CD8-positive, alpha-beta memory T cell (primary cell): ENCODE data around the gene CHCHD6. TPM values are rescaled to one million over a fixed set of nuclear protein-coding genes. Genes with fewer than 3 reads are reported as not detected.
A peak's percentile ranks its signal among the peaks of the same experiment; 100 is the strongest.

Experiments
- CTCF ChIA-PET: fragments of 350-600 bp; sonication (Branson Sonifier 250); formaldehyde crosslinking; loops from one replicate; lab custom pipeline; 2021; ENCODE audit warnings: antibody characterized with exemption; lab: Charles Lee
- POLR2A ChIA-PET: fragments of 350-600 bp; sonication (Branson Sonifier 250); formaldehyde crosslinking; loops from one replicate; lab custom pipeline; 2021; ENCODE audit warnings: antibody characterized with exemption; lab: Charles Lee
- DNase-seq, 5 donors: peaks; one replicate each; pipeline versions ENCODE4 v3.0.0 to v3.0.0-alpha.2; 2020 to 2022; ENCODE audit warnings: mixed read lengths in 1 of 5
- H3K27ac ChIP-seq: one replicate; pipeline ENCODE4 v1.7.0; 2013; ENCODE audit warnings: low read depth, mild to moderate bottlenecking, low read length, moderate library complexity
- H3K27me3 ChIP-seq: 2 replicates; pipeline ENCODE4 v1.7.0; 2013; ENCODE audit warnings: low read length, mild to moderate bottlenecking; ENCODE audit not compliant: insufficient read depth, poor library complexity, severe bottlenecking
- H3K36me3 ChIP-seq: 2 replicates; pipeline ENCODE4 v1.7.0; 2013; ENCODE audit warnings: mild to moderate bottlenecking, low read length, moderate library complexity; ENCODE audit not compliant: insufficient read depth
- H3K4me1 ChIP-seq: 2 replicates; pipeline ENCODE4 v1.7.0; 2013; ENCODE audit warnings: mild to moderate bottlenecking, low read length, moderate library complexity; ENCODE audit not compliant: insufficient read depth
- H3K4me3 ChIP-seq: 2 replicates; pipeline ENCODE4 v1.7.0; 2013; ENCODE audit warnings: mild to moderate bottlenecking, low read length
- H3K9me3 ChIP-seq: 2 replicates; pipeline ENCODE4 v1.7.0; 2013; ENCODE audit warnings: mild to moderate bottlenecking, low read length
- H3K27ac Mint-ChIP-seq, 8 donors: one replicate each; pipeline ENCODE4 v1.8.0; 2020 to 2021; ENCODE audit warnings: mixed read lengths in 8 of 8, mild to moderate bottlenecking in 6 of 8, inconsistent platforms in 3 of 8, moderate library complexity in 3 of 8
- H3K27me3 Mint-ChIP-seq, 2 donors: one replicate each; pipeline ENCODE4 v1.8.0; 2020 to 2021; ENCODE audit warnings: mixed read lengths in 2 of 2, mild to moderate bottlenecking in 1 of 2, moderate library complexity in 1 of 2
- H3K36me3 Mint-ChIP-seq, 3 donors: one replicate each; pipeline ENCODE4 v1.8.0; 2020 to 2021; ENCODE audit warnings: mixed read lengths in 3 of 3, inconsistent platforms in 1 of 3, mild to moderate bottlenecking in 1 of 3
- H3K4me1 Mint-ChIP-seq, 3 donors: one replicate each; pipeline ENCODE4 v1.8.0; 2020 to 2021; ENCODE audit warnings: mixed read lengths in 3 of 3, inconsistent platforms in 1 of 3, mild to moderate bottlenecking in 1 of 3
- H3K4me3 Mint-ChIP-seq, 7 donors: one replicate each; pipeline ENCODE4 v1.8.0; 2020 to 2021; ENCODE audit warnings: mixed read lengths in 7 of 7, mild to moderate bottlenecking in 6 of 7, moderate library complexity in 4 of 7, inconsistent platforms in 2 of 7
- H3K9me3 Mint-ChIP-seq, 5 donors: one replicate each; pipeline ENCODE4 v1.8.0; 2020 to 2022; ENCODE audit warnings: mixed read lengths in 5 of 5, mild to moderate bottlenecking in 3 of 5, moderate library complexity in 2 of 5, inconsistent platforms in 1 of 5
- polyA plus RNA-seq: library from polyadenylated mRNA; unstranded; fragments of 300-500 nt; fragmentation: Illumina TruSeq; gene quantifications from one replicate; pipeline ENCODE4 v1.2.3, GENCODE V29; 2021
- total RNA-seq, 2 experiments: library from RNA; stranded (reverse); gene quantifications; one replicate each; pipeline ENCODE4 v1.2.3, GENCODE V29; 2021

The CHCHD6 gene
- total and polyA plus RNA-seq, 3 experiments from 2014 or later: 12.0 to 16.7 (median 15.0) TPM

GRCh38 chr3:126945171-126945721 is 241.2 kb downstream of the CHCHD6 start:
- H3K4me3 ChIP-seq: no peak overlapping the region
- peaks cover 3 to 17% (median 7%) of the 10 kb centered on the region in 3 donors for H3K36me3 Mint-ChIP-seq

GRCh38 chr3:126945891-126946290 is 241.9 kb downstream of the CHCHD6 start:
- H3K4me3 Mint-ChIP-seq: no peak overlapping the region
- no peak for DNase-seq
- POLR2A ChIA-PET: no interaction called here
- no peak overlapping the region for H3K27ac Mint-ChIP-seq
- CTCF ChIA-PET: no interaction called here
- H3K27me3 Mint-ChIP-seq: no peaks in the 10 kb centered on the region
- H3K4me1 ChIP-seq: no peaks in the 10 kb centered on the region
- no peak overlapping the region for H3K4me3 ChIP-seq
- peaks cover 3 to 17% (median 7%) of the 10 kb centered on the region in 3 donors for H3K36me3 Mint-ChIP-seq
- H3K4me1 Mint-ChIP-seq: peaks cover 0 to 8% (median 4%) of the 10 kb centered on the region in 3 donors
- no peaks in the 10 kb centered on the region for H3K36me3 ChIP-seq
- no peak overlapping the region for H3K27ac ChIP-seq
- H3K9me3 Mint-ChIP-seq: no peaks in the 10 kb centered on the region
- no peaks in the 10 kb centered on the region for H3K9me3 ChIP-seq
- no peaks in the 10 kb centered on the region for H3K27me3 ChIP-seq

More at GRCh38 chr3:126945171-126945721, 241.2 kb downstream of the CHCHD6 start:
- DNase-seq: no peak
- Mint-ChIP-seq H3K27ac (no peak overlapping the region), H3K27me3 (no peaks in the 10 kb centered on the region), H3K4me3 (no peak overlapping the region), H3K9me3 (no peaks in the 10 kb centered on the region), H3K4me1 (peaks cover 0 to 8% (median 4%) of the 10 kb centered on the region in 3 donors)
- no peaks in the 10 kb centered on the region for H3K9me3 ChIP-seq
- H3K27me3 ChIP-seq: no peaks in the 10 kb centered on the region
- H3K27ac ChIP-seq: no peak overlapping the region
- no peaks in the 10 kb centered on the region for H3K4me1 ChIP-seq
- POLR2A ChIA-PET: no interaction called here
- CTCF ChIA-PET: no interaction called here
- H3K36me3 ChIP-seq: no peaks in the 10 kb centered on the region

- Mint-ChIP-seq H3K27ac (no peak overlapping the region), H3K4me3 (no peak overlapping the region), H3K4me1 (peaks cover 0 to 8% (median 4%) of the 10 kb centered on the region in 3 donors), H3K27me3 (no peaks in the 10 kb centered on the region), H3K36me3 (peaks cover 3 to 17% (median 7%) of the 10 kb centered on the region in 3 donors), H3K9me3 (no peaks in the 10 kb centered on the region)
- Histone ChIP-seq H3K27me3 (no peaks in the 10 kb centered on the region), H3K36me3 (no peaks in the 10 kb centered on the region), H3K27ac (no peak overlapping the region), H3K4me1 (no peaks in the 10 kb centered on the region), H3K9me3 (no peaks in the 10 kb centered on the region), H3K4me3 (no peak overlapping the region)
- POLR2A ChIA-PET: no interaction called here
- CTCF ChIA-PET: no interaction called here
- DNase-seq: no peak
Measured at GRCh38 chr3:126946405-126946804, 242.4 kb downstream of the CHCHD6 start.

DNA sequence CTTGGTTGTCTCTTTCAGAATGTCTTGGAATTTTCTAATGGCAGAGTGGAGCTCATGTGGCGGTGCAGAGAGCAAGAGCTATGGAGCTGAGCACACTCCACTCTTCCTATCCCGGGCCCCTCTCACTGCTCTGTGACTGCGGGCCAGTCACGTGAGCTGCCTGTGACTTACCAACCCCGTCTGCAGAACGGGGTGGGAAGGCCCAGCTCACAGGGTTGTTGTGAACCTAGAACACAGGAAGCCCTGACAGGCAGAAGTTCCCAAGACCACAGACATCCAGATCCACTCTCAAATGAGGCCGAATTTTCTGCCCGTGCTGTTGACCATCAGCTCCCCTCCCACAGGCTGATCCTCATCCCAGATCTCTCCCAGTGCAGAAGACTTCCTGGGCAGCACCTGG is 243.4 kb downstream of the CHCHD6 start:
- H3K36me3 Mint-ChIP-seq: peaks cover 3 to 17% (median 6%) of the 10 kb centered on the region in 3 donors
- peak overlapping the region in 2 of 8 donors; percentile 2 to 43 for H3K27ac Mint-ChIP-seq
- H3K27me3 Mint-ChIP-seq: no peaks in the 10 kb centered on the region
- no peaks in the 10 kb centered on the region for H3K27me3 ChIP-seq
- H3K4me3 Mint-ChIP-seq: no peak overlapping the region
- H3K36me3 ChIP-seq: no peaks in the 10 kb centered on the region
- H3K4me1 Mint-ChIP-seq: peaks cover 0 to 8% (median 4%) of the 10 kb centered on the region in 3 donors
- no peak for DNase-seq
- CTCF ChIA-PET: no interaction called here
- H3K27ac ChIP-seq: no peak overlapping the region
- H3K4me3 ChIP-seq: no peak overlapping the region
- no peaks in the 10 kb centered on the region for H3K4me1 ChIP-seq
- POLR2A ChIA-PET: no interaction called here
- H3K9me3 Mint-ChIP-seq: no peaks in the 10 kb centered on the region
- no peaks in the 10 kb centered on the region for H3K9me3 ChIP-seq

DNA sequence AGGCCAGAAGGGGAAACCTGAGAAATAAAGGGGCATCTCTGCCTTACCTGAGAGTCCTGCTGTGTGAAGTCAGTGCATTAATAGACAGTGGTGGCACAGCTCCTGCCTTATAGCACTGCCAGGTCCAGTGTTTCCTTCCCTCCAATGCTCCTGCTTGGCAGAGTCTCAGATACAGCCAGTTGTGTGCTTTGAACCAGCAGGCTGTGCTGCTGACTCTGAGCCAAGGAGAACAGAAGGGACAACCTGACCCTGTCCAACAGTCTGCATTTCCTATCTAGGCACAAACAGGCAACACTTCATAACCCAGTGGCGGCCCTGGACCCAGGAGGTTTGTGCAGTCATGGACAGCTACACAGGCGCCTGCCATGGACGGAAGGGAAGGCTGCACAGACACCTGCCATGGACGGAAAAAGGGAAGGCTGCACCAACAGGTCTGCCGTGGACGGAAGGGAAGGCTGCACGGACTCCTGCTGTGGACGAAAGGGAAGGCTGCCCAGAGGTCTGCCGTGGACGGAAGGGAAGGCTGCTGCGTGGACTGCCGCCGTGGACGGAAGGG is 245.0 kb downstream of the CHCHD6 start:
- POLR2A ChIA-PET: no interaction called here
- CTCF ChIA-PET: no interaction called here

DNA sequence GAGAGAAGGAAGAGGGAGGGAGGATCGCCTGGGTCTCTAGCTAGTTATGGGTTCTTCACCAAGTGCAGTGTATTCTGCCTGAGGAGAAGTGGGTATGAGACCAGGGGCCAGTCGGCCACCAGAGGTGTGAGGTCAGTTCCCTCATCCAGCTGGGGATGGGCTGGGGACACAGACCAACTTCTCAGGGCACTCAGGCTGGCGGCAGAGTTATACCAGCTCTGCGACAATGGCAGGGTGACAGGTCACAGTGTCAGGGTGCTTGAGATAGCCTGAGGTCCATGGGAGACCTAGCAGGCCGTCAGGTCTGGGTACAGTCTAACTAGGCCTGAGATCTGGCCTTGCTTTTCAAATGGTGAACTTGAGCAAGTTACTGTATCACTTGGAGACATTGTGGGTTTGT is 247.5 kb downstream of the CHCHD6 start:
- Histone ChIP-seq H3K27me3 (no peaks in the 10 kb centered on the region), H3K36me3 (no peaks in the 10 kb centered on the region), H3K4me1 (no peaks in the 10 kb centered on the region), H3K4me3 (no peak overlapping the region), H3K27ac (no peak overlapping the region), H3K9me3 (no peaks in the 10 kb centered on the region)
- ChIA-PET CTCF (no interaction called here), POLR2A (no interaction called here)
- no peak overlapping the region for H3K4me3 Mint-ChIP-seq
- H3K27ac Mint-ChIP-seq: no peak overlapping the region
- peaks cover 2 to 15% (median 3%) of the 10 kb centered on the region in 3 donors for H3K36me3 Mint-ChIP-seq
- H3K4me1 Mint-ChIP-seq: peaks cover 0 to 5% (median 4%) of the 10 kb centered on the region in 3 donors
- H3K9me3 Mint-ChIP-seq: no peaks in the 10 kb centered on the region
- DNase-seq: no peak
- H3K27me3 Mint-ChIP-seq: no peaks in the 10 kb centered on the region

More for the DNA sequence above, 245.0 kb downstream of the CHCHD6 start:
- H3K9me3 ChIP-seq: no peaks in the 10 kb centered on the region
- H3K4me3 ChIP-seq: no peak overlapping the region
- DNase-seq: no peak
- Mint-ChIP-seq H3K27ac (no peak overlapping the region), H3K27me3 (no peaks in the 10 kb centered on the region), H3K4me1 (peaks cover 0 to 6% (median 4%) of the 10 kb centered on the region in 3 donors), H3K36me3 (peaks cover 2 to 15% (median 3%) of the 10 kb centered on the region in 3 donors), H3K9me3 (no peaks in the 10 kb centered on the region), H3K4me3 (no peak overlapping the region)
- H3K4me1 ChIP-seq: no peaks in the 10 kb centered on the region
- no peaks in the 10 kb centered on the region for H3K27me3 ChIP-seq
- no peaks in the 10 kb centered on the region for H3K36me3 ChIP-seq
- H3K27ac ChIP-seq: no peak overlapping the region

DNA sequence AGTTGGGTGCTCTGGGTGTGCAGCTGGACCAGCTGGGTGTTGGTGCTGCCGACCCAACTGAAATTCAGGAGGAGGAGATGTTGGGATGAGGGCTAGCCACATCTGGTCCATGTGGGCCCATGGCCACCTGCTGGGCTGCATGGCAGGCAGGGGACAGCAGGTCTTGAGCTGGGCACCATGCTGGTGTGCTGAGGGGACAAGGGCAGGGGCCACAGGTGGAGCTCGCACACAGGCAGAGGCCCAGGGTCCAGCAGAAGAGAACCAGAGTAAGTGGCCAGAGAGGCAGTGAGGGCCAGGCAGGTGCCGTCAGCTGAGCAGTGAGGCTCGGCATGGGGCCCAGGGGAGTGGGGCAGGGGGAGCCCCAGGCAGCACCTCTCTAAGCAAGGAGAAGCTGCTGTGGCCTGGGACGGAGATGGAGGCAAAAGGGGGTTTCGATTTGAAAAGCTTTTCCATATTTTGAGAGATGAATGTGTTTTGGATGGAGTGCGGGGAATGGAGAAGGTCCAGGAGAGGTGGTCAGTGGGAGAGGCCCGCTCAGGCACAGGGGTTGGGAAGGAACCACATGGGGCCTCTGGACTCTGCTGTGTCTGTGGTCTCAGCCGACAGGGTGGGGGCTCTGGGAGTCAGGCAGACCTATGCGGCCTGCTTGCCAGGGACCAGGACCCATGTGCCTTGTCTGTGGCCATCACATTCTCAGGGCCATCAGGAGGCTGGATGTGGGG is 248.4 kb downstream of the CHCHD6 start:
- H3K9me3 Mint-ChIP-seq: no peaks in the 10 kb centered on the region
- H3K27me3 ChIP-seq: no peaks in the 10 kb centered on the region
- H3K27ac ChIP-seq: no peak overlapping the region
- H3K4me1 Mint-ChIP-seq: peaks cover 0 to under 1% (median under 1%) of the 10 kb centered on the region in 3 donors
- CTCF ChIA-PET: no interaction called here
- no peak overlapping the region for H3K4me3 ChIP-seq
- H3K27ac Mint-ChIP-seq: peak overlapping the region in 1 of 8 donors; percentile 17
- no peak overlapping the region for H3K4me3 Mint-ChIP-seq
- no peaks in the 10 kb centered on the region for H3K9me3 ChIP-seq
- H3K36me3 ChIP-seq: no peaks in the 10 kb centered on the region
- no peaks in the 10 kb centered on the region for H3K27me3 Mint-ChIP-seq
- no peaks in the 10 kb centered on the region for H3K4me1 ChIP-seq
- no peak for DNase-seq
- peaks cover 2 to 13% (median 3%) of the 10 kb centered on the region in 3 donors for H3K36me3 Mint-ChIP-seq
- POLR2A ChIA-PET: no interaction called here

DNA sequence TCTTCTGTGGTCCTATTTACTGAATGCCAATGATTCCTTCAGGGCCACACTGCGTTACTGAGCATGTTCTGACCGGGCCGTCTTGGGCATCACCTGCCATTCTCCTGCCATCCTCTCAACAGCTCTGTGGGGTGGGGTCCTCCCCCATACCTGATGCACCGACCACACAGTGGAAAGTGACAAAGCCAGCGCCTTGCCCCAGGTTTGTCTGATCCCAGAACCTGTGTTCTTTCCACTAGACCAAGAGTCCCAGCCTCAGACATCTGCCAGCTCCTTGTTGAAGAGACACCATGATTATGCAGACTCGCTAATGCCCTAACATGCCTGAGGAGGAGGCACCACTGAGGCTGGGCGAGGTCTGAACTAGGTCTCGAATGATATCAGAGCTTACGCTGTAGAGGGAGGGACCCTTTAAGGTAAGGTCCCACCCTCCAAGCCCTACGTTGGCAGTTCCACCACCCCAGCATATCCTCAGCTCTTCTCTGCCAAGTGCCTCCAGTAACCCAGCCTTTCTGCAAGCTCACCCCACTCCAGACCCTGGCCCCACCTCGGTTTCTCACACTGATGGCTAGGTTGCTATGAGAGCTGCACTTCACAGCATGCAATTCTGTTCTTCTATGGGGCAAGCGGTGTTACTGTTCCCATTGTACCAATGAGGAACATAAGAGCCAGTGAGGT is 249.1 kb downstream of the CHCHD6 start:
- ChIA-PET CTCF (no interaction called here), POLR2A (no interaction called here)
- Histone ChIP-seq H3K4me1 (no peaks in the 10 kb centered on the region), H3K9me3 (no peaks in the 10 kb centered on the region), H3K27me3 (no peaks in the 10 kb centered on the region), H3K36me3 (no peaks in the 10 kb centered on the region), H3K27ac (no peak overlapping the region), H3K4me3 (no peak overlapping the region)
- Mint-ChIP-seq H3K36me3 (peaks cover 2 to 10% (median 3%) of the 10 kb centered on the region in 3 donors), H3K4me1 (no peaks in the 10 kb centered on the region), H3K27ac (no peak overlapping the region), H3K4me3 (no peak overlapping the region), H3K9me3 (no peaks in the 10 kb centered on the region), H3K27me3 (no peaks in the 10 kb centered on the region)
- DNase-seq: no peak
